Endothelial cell of umbilical vein (primary cell): ENCODE data around the gene SEZ6. TPM values are rescaled to one million over a fixed set of nuclear protein-coding genes. Genes with fewer than 3 reads are reported as not detected.
"Not testable (repeated sequence)": the region's sequence is repeated elsewhere in the genome, so short reads cannot be mapped to it uniquely, and the experiment has no call there.

Experiments used
- BruUV-seq: library from RNA; stranded (reverse); fragments of 400-500 nt; replicated peaks from 2 replicates; lab custom pipeline; 2021; lab: Mats Ljungman, UMichigan
- CTCF ChIA-PET: fragments of 300-600, 350-600 bp; sonication (Branson Sonifier 250); formaldehyde crosslinking; loops from one replicate; lab custom pipeline; 2021; ENCODE audit warnings: antibody characterized with exemption, inconsistent platforms; lab: Charles Lee
- POLR2A ChIA-PET: fragments of 300-600, 350-600 bp; sonication (Branson Sonifier 250); formaldehyde crosslinking; loops from one replicate; lab custom pipeline; 2021; ENCODE audit warnings: antibody characterized with exemption, inconsistent platforms; lab: Charles Lee
- DNase-seq: peaks from one replicate; pipeline ENCODE4 v3.0.0-alpha.2; 2011; ENCODE audit warnings: low read depth, low spot score
- FAIRE-seq: peaks from 2 replicates; lab custom pipeline; 2011; peaks lifted over from hg19 to GRCh38; lab: Jason Lieb, UNC
- H2AFZ ChIP-seq: 2 replicates; pipeline ENCODE4 v1.6.0; 2012; ENCODE audit warnings: low read depth, low read length, control low read depth, inconsistent platforms
- H3K27ac ChIP-seq: 2 replicates; pipeline ENCODE4 v1.5.1; 2011; ENCODE audit warnings: low read depth, mild to moderate bottlenecking, control low read depth, low read length, moderate library complexity; ENCODE audit not compliant: insufficient read depth
- H3K27me3 ChIP-seq, 2 experiments: 2 replicates each; pipeline versions ENCODE4 v1.6.0 to v1.6.1; 2011; ENCODE audit warnings: low read length in 2 of 2, mixed read lengths in 1 of 2; ENCODE audit not compliant: control insufficient read depth in 2 of 2, insufficient read depth in 2 of 2
- H3K36me3 ChIP-seq, 2 experiments: 2 replicates in 1 of 2; 3 replicates in 1 of 2; pipeline ENCODE4 v1.5.1; 2011; ENCODE audit warnings: low read length in 2 of 2, mild to moderate bottlenecking in 1 of 2, moderate library complexity in 1 of 2; ENCODE audit not compliant: control insufficient read depth in 2 of 2, insufficient read depth in 2 of 2; ENCODE audit errors: extremely low read depth in 1 of 2
- H3K4me1 ChIP-seq: 3 replicates; pipeline ENCODE4 v1.5.1; 2011; ENCODE audit warnings: mild to moderate bottlenecking, low read length; ENCODE audit not compliant: control insufficient read depth, insufficient read depth; ENCODE audit errors: extremely low read depth
- H3K4me2 ChIP-seq: 2 replicates; pipeline ENCODE4 v1.6.1; 2011; ENCODE audit warnings: low read length, control low read depth, mixed read lengths; ENCODE audit not compliant: insufficient read depth
- H3K4me3 ChIP-seq, 3 experiments: fragments of 200-600 bp in 1 of 3; sonication (generic), shearing (Covaris generic) in 1 of 3; replicated peaks in 1 of 3; 2 replicates each; pipeline ENCODE4 v1.5.1; 2011 to 2016; ENCODE audit warnings: control low read depth in 3 of 3, low read length in 3 of 3, mild to moderate bottlenecking in 2 of 3, inconsistent platforms in 1 of 3, low read depth in 1 of 3, moderate library complexity in 1 of 3; ENCODE audit not compliant: insufficient read depth in 1 of 3
- H3K79me2 ChIP-seq: 2 replicates; pipeline ENCODE4 v1.6.0; 2012; ENCODE audit warnings: low read length, inconsistent platforms; ENCODE audit not compliant: control insufficient read depth, insufficient read depth
- H3K9ac ChIP-seq: replicated peaks from 2 replicates; pipeline ENCODE3; 2011; ENCODE audit warnings: low read length, control low read depth; ENCODE audit not compliant: insufficient read depth; ENCODE audit errors: extremely low read depth
- H3K9me1 ChIP-seq: replicated peaks from 3 replicates; pipeline ENCODE4 v1.6.0; 2011; ENCODE audit warnings: mild to moderate bottlenecking, low read length; ENCODE audit not compliant: control insufficient read depth, insufficient read depth; ENCODE audit errors: extremely low read depth
- H3K9me3 ChIP-seq: replicated peaks from 2 replicates; pipeline ENCODE4 v1.5.1; 2012; ENCODE audit warnings: low read length, inconsistent platforms; ENCODE audit not compliant: control insufficient read depth, insufficient read depth
- H4K20me1 ChIP-seq: replicated peaks from 2 replicates; pipeline ENCODE3; 2011; ENCODE audit warnings: mild to moderate bottlenecking, low read length; ENCODE audit not compliant: control insufficient read depth, insufficient read depth; ENCODE audit errors: extremely low read depth
- GATA2 ChIP-seq: IDR thresholded peaks from 2 replicates; pipeline ENCODE4 v1.7.0; 2011; ENCODE audit warnings: low read depth, mild to moderate bottlenecking, moderate library complexity, mixed read lengths, low read length; ENCODE audit not compliant: insufficient read length, insufficient read depth
- JUN ChIP-seq: IDR thresholded peaks from 2 replicates; pipeline ENCODE4 v1.6.1; 2011; ENCODE audit warnings: borderline replicate concordance, low read depth; ENCODE audit not compliant: insufficient read length, insufficient read depth
- MAX ChIP-seq: IDR thresholded peaks from 2 replicates; pipeline ENCODE4 v1.6.1; 2011; ENCODE audit not compliant: insufficient read depth, insufficient read length
- dilution Hi-C: fragments of 300-500 bp; cut with MboI; formaldehyde crosslinking; loops from one replicate; pipeline ENCODE4 v1.15.0; 2019; ENCODE audit warnings: low sequenced_read_pairs; ENCODE audit not compliant: extremely low pct_ligation_motif_present
- intact Hi-C: fragments of 100-400 bp; cut with micrococcal nuclease; formaldehyde crosslinking; loops from one replicate; pipeline ENCODE4 v1.10.0; 2022
- polyA plus RNA-seq, 4 experiments: library from polyadenylated mRNA; depleted of rRNA in 3 of 4; stranded (reverse) in 3 of 4; unstranded in 1 of 4; fragments of >200 nt; gene quantifications; 2 replicates each; pipeline versions ENCODE4 v1.2.1 to v1.2.3, GENCODE V29; 2011 to 2012; ENCODE audit warnings: missing spikeins in 1 of 4
- total RNA-seq: library from RNA; stranded (reverse); gene quantifications from 2 replicates; pipeline ENCODE4 v1.2.3, GENCODE V29; 2021
- TF ChIP-seq, protein P1 (sequence below), 2 donors: IDR thresholded peaks; 1 replicate in 1 of 2; 2 replicates in 1 of 2; pipeline ENCODE4 v1.5.1; 2011; ENCODE audit warnings: low read length in 2 of 2, mild to moderate bottlenecking in 2 of 2, moderate library complexity in 2 of 2, control low read depth in 1 of 2, inconsistent platforms in 1 of 2, low read depth in 1 of 2; ENCODE audit not compliant: insufficient read depth in 1 of 2; ENCODE audit errors: extremely low read depth in 1 of 2

Gene SEZ6
- total and polyA plus RNA-seq, 2 donors (not counting 3 experiments of a cell fraction or from before 2014, with no cell fraction given), result not detected

DNA sequence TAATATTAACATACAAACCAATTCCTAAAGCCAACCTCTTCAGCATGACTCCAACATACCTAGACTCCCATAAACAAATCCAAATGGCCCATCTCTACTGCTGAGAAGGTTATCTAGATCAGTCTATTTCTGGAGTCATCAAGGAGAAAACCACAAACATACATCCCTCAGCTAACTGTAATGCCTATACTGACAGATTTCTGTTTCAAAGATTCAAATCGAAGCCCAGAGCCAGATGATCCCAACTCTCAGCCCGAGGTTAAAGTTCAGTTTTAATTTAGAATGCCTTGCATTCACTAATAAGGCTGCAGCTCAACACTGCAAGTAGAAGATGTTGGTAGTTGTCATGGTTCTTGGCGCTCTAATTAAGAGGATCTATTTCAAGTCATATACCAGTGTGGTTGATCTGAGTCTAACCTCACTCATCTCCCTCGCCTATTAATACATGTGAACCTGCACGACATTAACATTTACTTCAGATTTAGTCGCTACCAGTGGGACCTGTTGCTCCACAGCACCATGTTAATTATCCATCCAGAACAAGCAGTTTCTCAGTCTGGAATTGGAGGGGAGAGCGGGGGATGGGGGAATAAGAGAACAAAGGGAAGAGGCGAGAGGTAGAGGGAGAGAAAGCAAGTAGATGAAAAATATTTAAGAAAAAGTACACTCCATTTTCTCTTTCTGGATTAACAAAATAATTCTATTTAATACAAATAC is 69.9 kb downstream of the SEZ6 start:
- no peak for FAIRE-seq
- Histone ChIP-seq H2AFZ (no peak overlapping the region), H3K4me3 (no peak overlapping the region), H3K27ac (no peak overlapping the region), H3K36me3 (no peaks in the 10 kb centered on the region), H3K27me3 (no peaks in the 10 kb centered on the region), H3K4me1 (peaks cover 10% of the 10 kb centered on the region), H3K9me1 (no peaks in the 10 kb centered on the region), H4K20me1 (peaks cover 8% of the 10 kb centered on the region), H3K79me2 (peaks cover 74% of the 10 kb centered on the region), H3K9me3 (no peaks in the 10 kb centered on the region), H3K4me2 (no peak overlapping the region), H3K9ac (no peak overlapping the region)
- CTCF ChIA-PET, result interaction anchor here (1.1 to 1.4 kb wide), 2 partner anchors 10 to 24 kb away, joined by 3 to 5 read pairs; no protein-coding TSS in a partner anchor
- dilution Hi-C loops (no loop called here), intact Hi-C loops (no loop called here)
- DNase-seq, result no peak
- BruUV-seq, result no TSS peak
- TF ChIP-seq MAX, result no peak
- TF ChIP-seq, protein P1, sequence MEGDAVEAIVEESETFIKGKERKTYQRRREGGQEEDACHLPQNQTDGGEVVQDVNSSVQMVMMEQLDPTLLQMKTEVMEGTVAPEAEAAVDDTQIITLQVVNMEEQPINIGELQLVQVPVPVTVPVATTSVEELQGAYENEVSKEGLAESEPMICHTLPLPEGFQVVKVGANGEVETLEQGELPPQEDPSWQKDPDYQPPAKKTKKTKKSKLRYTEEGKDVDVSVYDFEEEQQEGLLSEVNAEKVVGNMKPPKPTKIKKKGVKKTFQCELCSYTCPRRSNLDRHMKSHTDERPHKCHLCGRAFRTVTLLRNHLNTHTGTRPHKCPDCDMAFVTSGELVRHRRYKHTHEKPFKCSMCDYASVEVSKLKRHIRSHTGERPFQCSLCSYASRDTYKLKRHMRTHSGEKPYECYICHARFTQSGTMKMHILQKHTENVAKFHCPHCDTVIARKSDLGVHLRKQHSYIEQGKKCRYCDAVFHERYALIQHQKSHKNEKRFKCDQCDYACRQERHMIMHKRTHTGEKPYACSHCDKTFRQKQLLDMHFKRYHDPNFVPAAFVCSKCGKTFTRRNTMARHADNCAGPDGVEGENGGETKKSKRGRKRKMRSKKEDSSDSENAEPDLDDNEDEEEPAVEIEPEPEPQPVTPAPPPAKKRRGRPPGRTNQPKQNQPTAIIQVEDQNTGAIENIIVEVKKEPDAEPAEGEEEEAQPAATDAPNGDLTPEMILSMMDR (IDR thresholded peaks at IDR 0.05; ENCODE audit: extremely low read depth in 1 of 2, insufficient read depth in 1 of 2, low read depth in 1 of 2, low read length in 2 of 2), result no peak
- TF ChIP-seq GATA2, result no peak
- no peak for TF ChIP-seq JUN
- POLR2A ChIA-PET, result no interaction called here

DNA sequence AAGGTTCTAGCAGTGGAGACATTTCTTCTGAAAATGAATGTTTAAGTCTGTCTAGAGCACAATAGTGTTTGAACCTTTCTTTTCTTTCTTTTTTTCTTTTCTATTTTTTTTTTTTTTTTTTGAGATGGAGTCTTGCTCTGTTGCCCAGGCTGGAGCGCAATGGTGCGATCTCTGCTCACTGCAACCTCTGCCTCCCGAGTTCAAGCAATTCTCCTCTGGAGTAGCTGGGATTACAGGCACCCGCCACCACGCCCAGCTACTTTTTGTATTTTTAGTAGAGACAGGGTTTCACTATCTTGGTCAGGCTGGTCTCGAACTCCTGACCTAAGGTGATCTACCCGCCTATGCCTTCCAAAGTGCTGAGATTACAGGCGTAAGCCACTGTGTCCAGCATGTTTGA is 71.3 kb downstream of the SEZ6 start:
- H3K4me2 ChIP-seq, H3K4me1 ChIP-seq, FAIRE-seq, H3K27ac ChIP-seq, H3K9ac ChIP-seq, H3K9me1 ChIP-seq, H3K4me3 ChIP-seq, H4K20me1 ChIP-seq, H3K27me3 ChIP-seq, DNase-seq, BruUV-seq, H3K36me3 ChIP-seq, H3K9me3 ChIP-seq, dilution Hi-C loops, intact Hi-C loops, POLR2A ChIA-PET, H2AFZ ChIP-seq: not testable (repeated sequence)
- H3K79me2 ChIP-seq, result peaks cover 72% of the 10 kb centered on the region
- CTCF ChIA-PET, result interaction anchor here (1.4 kb wide), 1 partner anchor 12 kb away, joined by 5 read pairs; no protein-coding TSS in a partner anchor
